ENCODE measurements around the gene CARD19. TPM values are rescaled to one million over a fixed set of nuclear protein-coding genes. Genes with fewer than 3 reads are reported as not detected.
A peak's percentile ranks its signal among the peaks of the same experiment; 100 is the strongest.

CARD19 gene
- total RNA-seq, 1 experiment from 2014 or later: 54.5 TPM

DNA sequence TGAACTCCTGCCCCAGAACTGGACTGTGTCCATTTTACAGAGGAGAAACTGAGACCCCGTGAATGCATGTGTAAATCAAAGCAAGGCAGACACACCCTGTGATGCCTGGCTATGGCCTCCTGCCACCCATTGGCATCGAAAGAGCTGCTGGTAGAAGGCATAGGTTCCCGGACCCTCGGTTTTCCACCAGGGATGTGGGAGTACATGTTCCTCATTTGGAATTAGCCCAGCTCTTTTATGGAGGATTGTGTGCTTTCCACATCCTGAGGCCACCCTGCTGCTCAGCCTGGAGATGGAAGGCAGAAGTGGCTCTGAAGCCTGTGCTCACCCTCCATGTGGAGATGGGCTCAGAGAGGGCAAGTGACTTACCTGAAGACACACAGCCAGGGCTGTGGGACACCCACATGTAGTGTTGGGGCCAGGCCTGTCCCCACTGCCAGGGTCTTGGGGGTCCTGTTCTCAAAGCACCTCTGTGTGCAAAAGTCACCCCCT, 34.7 kb upstream of the CARD19 start:
- TF ChIP-seq, protein P1, sequence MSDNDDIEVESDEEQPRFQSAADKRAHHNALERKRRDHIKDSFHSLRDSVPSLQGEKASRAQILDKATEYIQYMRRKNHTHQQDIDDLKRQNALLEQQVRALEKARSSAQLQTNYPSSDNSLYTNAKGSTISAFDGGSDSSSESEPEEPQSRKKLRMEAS (IDR thresholded peaks at IDR 0.05): no peak
- TF ChIP-seq ZNF274 (IDR thresholded peaks at IDR 0.05; ENCODE audit: low read depth, low read length) (no peak), TCF7L2 (IDR thresholded peaks at IDR 0.05; ENCODE audit: borderline replicate concordance, extremely low read depth, insufficient read depth, insufficient read length) (no peak), EZH2 (IDR thresholded peaks at IDR 0.05) (no peak), ZFX (IDR thresholded peaks at IDR 0.05) (no peak)
- TF ChIP-seq, protein P2, sequence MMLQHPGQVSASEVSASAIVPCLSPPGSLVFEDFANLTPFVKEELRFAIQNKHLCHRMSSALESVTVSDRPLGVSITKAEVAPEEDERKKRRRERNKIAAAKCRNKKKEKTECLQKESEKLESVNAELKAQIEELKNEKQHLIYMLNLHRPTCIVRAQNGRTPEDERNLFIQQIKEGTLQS (IDR thresholded peaks at IDR 0.05): no peak
- POLR2A ChIA-PET: no interaction called here
- intact Hi-C loops (cut with micrococcal nuclease): no loop called here
- Histone ChIP-seq H3K9me3 (ENCODE audit: control insufficient read depth in 1 of 2, insufficient read depth in 1 of 2, low read depth in 1 of 2, low read length in 2 of 2) (no peaks in the 10 kb centered on the region), H2AFZ (ENCODE audit: low read depth, low read length, poor library complexity, severe bottlenecking) (no peak overlapping the region), H4K20me1 (ENCODE audit: insufficient read depth) (no peaks in the 10 kb centered on the region), H3K79me2 (ENCODE audit: insufficient read depth, low read length) (no peaks in the 10 kb centered on the region), H3K27me3 (ENCODE audit: insufficient read depth, low read length) (no peaks in the 10 kb centered on the region), H3K36me3 (ENCODE audit: control insufficient read depth in 1 of 2, insufficient read depth in 2 of 2, low read length in 2 of 2) (no peaks in the 10 kb centered on the region), H3K4me2 (ENCODE audit: low read length) (peak overlapping the region; percentile 87), H3K4me3 (replicated peaks in 1 of 2; ENCODE audit: low read depth in 1 of 2, low read length in 2 of 2) (no peak overlapping the region), H3K9me2 (ENCODE audit: insufficient read depth) (no peaks in the 10 kb centered on the region), H3K4me1 (ENCODE audit: control insufficient read depth in 1 of 2, insufficient read depth in 2 of 2, low read length in 2 of 2) (peaks cover 14 to 38% of the 10 kb centered on the region in 2 experiments), H3K27ac (ENCODE audit: low read depth, low read length) (no peak overlapping the region), H3K9ac (ENCODE audit: low read length) (no peak overlapping the region)
- BruUV-seq (replicated peaks): no TSS peak
- RAD21 ChIA-PET (ENCODE audit: low non-redundant PET in 1 of 2, low total read pairs in 2 of 2, uncharacterized antibody in 2 of 2, unreplicated experiment in 2 of 2): interaction anchor here in 1 of 2 experiments (0.6 kb wide), 1 partner anchor 38 kb away, joined by 3 read pairs; no protein-coding TSS in a partner anchor
- CTCF ChIA-PET: no interaction called here
- DNase-seq (ENCODE audit: low read depth, low spot score) (no peak), ATAC-seq (no peak)

DNA sequence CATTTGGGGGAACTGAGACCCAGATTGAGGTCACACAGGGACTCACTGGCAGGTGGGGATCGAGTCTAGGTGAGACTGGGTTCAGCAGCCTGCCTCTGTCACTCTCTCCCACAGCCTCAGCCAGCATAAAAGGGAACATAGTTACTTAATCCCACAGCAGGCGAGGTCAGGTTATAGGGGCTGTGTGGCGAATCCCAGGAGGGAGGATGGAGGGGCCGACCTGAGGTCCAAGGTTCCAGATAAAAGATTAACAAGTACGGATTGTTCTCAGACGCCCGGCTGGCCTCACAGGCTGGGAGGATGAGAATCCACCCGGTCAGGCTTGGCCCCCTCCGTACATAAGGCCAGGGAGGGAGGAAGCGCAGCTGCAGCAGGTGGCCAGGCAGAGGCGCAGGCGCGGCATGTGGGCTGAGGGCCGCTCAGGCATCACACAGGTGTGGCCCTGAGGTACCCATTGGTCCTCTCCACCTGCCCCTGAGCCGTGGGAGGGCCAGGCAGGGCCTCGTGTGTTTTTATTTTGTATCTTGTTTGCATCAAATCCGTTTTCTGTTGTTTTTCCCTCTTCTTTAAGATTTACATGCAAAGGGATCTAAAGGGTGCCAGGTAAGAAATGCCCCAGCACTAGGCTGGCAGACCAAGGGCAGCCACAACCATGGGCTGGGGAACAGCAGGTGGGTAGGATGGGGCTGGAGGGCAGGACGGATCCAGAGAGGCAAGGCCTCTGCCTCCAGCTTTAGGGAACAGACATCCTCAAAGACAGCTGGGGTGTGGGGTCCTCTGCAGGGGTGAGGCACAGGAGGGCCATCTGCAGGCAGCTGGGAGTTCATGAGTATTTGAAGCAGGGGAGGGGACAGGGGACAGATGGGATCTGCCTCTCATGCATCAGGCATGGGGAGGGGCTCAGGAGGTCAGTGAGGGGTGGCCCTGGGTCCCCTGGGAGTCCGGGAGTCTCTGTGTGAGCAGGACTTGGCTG, 33.9 kb upstream of the CARD19 start:
- POLR2A ChIA-PET: no interaction called here
- Histone ChIP-seq H3K9me3 (ENCODE audit: control insufficient read depth in 1 of 2, insufficient read depth in 1 of 2, low read depth in 1 of 2, low read length in 2 of 2) (no peaks in the 10 kb centered on the region), H3K27me3 (ENCODE audit: insufficient read depth, low read length) (no peaks in the 10 kb centered on the region), H3K9me2 (ENCODE audit: insufficient read depth) (no peaks in the 10 kb centered on the region), H3K4me1 (ENCODE audit: control insufficient read depth in 1 of 2, insufficient read depth in 2 of 2, low read length in 2 of 2) (peaks cover 14 to 38% of the 10 kb centered on the region in 2 experiments), H3K4me3 (replicated peaks in 1 of 2; ENCODE audit: low read depth in 1 of 2, low read length in 2 of 2) (no peak overlapping the region), H3K4me2 (ENCODE audit: low read length) (no peak overlapping the region), H3K9ac (ENCODE audit: low read length) (no peak overlapping the region), H3K79me2 (ENCODE audit: insufficient read depth, low read length) (no peaks in the 10 kb centered on the region), H3K27ac (ENCODE audit: low read depth, low read length) (no peak overlapping the region), H3K36me3 (ENCODE audit: control insufficient read depth in 1 of 2, insufficient read depth in 2 of 2, low read length in 2 of 2) (no peaks in the 10 kb centered on the region), H2AFZ (ENCODE audit: low read depth, low read length, poor library complexity, severe bottlenecking) (no peak overlapping the region), H4K20me1 (ENCODE audit: insufficient read depth) (no peaks in the 10 kb centered on the region)
- TF ChIP-seq SP1 (IDR thresholded peaks at IDR 0.05; ENCODE audit: low read depth): no peak
- TF ChIP-seq, protein P3, sequence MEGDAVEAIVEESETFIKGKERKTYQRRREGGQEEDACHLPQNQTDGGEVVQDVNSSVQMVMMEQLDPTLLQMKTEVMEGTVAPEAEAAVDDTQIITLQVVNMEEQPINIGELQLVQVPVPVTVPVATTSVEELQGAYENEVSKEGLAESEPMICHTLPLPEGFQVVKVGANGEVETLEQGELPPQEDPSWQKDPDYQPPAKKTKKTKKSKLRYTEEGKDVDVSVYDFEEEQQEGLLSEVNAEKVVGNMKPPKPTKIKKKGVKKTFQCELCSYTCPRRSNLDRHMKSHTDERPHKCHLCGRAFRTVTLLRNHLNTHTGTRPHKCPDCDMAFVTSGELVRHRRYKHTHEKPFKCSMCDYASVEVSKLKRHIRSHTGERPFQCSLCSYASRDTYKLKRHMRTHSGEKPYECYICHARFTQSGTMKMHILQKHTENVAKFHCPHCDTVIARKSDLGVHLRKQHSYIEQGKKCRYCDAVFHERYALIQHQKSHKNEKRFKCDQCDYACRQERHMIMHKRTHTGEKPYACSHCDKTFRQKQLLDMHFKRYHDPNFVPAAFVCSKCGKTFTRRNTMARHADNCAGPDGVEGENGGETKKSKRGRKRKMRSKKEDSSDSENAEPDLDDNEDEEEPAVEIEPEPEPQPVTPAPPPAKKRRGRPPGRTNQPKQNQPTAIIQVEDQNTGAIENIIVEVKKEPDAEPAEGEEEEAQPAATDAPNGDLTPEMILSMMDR (IDR thresholded peaks at IDR 0.05 in 2 of 3, conservative IDR thresholded peaks at IDR 0.05 in 1 of 3; ENCODE audit: borderline replicate concordance in 1 of 3, insufficient read depth in 1 of 3, low read depth in 2 of 3, low read length in 2 of 3): peak in 2 of 3 experiments; percentile 21 to 46; a peak in 3 of 6 replicates
- DNase-seq (ENCODE audit: low read depth, low spot score): no peak
- BruUV-seq (replicated peaks): no TSS peak
- ATAC-seq: peak; percentile 50
- RAD21 ChIA-PET (ENCODE audit: low non-redundant PET in 1 of 2, low total read pairs in 2 of 2, uncharacterized antibody in 2 of 2, unreplicated experiment in 2 of 2): interaction anchor here in 1 of 2 experiments (0.6 kb wide), 1 partner anchor 37 kb away, joined by 3 read pairs; no protein-coding TSS in a partner anchor
- CTCF ChIA-PET: no interaction called here
- intact Hi-C loops (cut with micrococcal nuclease): no loop called here
